ENCODE results near the gene PIGV. TPM values are rescaled to one million over a fixed set of nuclear protein-coding genes. Genes with fewer than 3 reads are reported as not detected.

Gene PIGV
- total RNA-seq, 1 experiment from 2014 or later = 15.7 TPM

DNA sequence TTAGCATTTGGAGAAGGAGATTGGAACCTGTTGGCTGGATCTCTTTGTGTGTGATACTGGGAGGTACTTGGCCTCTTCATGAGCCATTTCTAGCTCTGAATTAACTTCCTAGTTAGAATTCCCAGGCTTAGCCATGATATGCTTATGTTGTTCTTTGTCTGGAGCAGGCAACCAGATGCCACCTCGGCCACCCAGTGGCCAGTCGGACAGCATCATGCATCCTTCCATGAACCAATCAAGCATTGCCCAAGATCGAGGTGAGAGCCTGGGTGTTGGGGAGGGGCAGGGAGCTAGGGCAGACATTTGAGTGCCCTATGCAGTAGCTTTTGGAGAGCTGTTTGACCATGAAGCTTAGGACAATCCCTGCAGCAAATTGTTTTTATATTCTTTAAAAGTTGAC is 26.5 kb upstream of the PIGV start:
- Histone ChIP-seq H3K27ac (ENCODE audit: low read length) (no peak overlapping the region), H3K9me3 (ENCODE audit: low read length) (no peaks in the 10 kb centered on the region), H3K79me2 (ENCODE audit: low read length) (peaks cover 40% of the 10 kb centered on the region), H3K4me3 (ENCODE audit: low read length) (no peak overlapping the region), H3K27me3 (ENCODE audit: low read length) (no peaks in the 10 kb centered on the region), H4K20me1 (ENCODE audit: insufficient read depth, low read depth, low read length) (no peaks in the 10 kb centered on the region), H3K4me1 (ENCODE audit: low read length) (no peaks in the 10 kb centered on the region), H3K36me3 (ENCODE audit: insufficient read depth, low read length) (peaks cover 51% of the 10 kb centered on the region), H3K4me2 (ENCODE audit: low read depth, low read length, poor library complexity, severe bottlenecking) (no peak overlapping the region), H2AFZ (ENCODE audit: low read length) (no peak overlapping the region), H3K9me2 (replicated peaks; ENCODE audit: insufficient read depth, low read length) (no peaks in the 10 kb centered on the region), H3K9ac (ENCODE audit: low read length) (no peak overlapping the region)
- no peak for DNase-seq

DNA sequence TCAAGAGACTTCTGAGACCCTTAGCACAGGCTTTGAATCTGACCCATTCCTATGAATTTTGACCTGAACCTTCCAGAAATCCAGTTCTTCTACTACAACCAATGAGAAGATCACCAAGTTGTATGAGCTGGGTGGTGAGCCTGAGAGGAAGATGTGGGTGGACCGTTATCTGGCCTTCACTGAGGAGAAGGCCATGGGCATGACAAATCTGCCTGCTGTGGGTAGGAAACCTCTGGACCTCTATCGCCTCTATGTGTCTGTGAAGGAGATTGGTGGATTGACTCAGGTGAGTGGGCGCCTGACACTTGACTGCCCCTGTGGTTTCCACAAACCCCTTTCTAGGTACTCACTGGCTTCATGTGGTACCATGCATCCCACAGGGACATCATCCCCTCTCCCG is 20.0 kb upstream of the PIGV start:
- H4K20me1 ChIP-seq (ENCODE audit: insufficient read depth, low read depth, low read length) = no peaks in the 10 kb centered on the region
- H3K4me3 ChIP-seq (ENCODE audit: low read length) = no peak overlapping the region
- no peak for DNase-seq

DNA sequence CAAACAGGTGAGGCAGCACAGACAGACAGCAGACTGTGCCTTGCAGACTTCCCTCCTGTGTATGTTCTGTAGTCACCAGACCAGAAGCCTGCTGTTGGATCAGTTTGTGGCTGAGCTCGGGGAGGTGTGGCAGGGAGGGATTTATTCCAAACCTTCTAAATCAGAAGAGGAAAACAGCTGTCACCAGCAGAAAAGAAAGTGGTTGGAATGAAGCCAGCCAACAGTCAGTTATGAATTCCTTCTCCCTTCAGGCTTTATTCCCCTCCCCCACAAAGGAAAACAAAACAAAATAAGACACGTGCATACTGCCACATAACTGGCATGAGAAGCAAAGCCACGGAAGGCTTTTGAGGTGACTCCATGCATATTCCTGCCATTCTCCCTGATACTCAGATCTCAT is 19.0 kb upstream of the PIGV start:
- Histone ChIP-seq H4K20me1 (ENCODE audit: insufficient read depth, low read depth, low read length) (no peaks in the 10 kb centered on the region), H3K9me3 (ENCODE audit: low read length) (no peaks in the 10 kb centered on the region), H2AFZ (ENCODE audit: low read length) (no peak overlapping the region), H3K27me3 (ENCODE audit: low read length) (no peaks in the 10 kb centered on the region), H3K36me3 (ENCODE audit: insufficient read depth, low read length) (peaks cover 73% of the 10 kb centered on the region), H3K79me2 (ENCODE audit: low read length) (peaks cover 13% of the 10 kb centered on the region; the same call in 1 of the 2 replicates), H3K9me2 (replicated peaks; ENCODE audit: insufficient read depth, low read length) (no peaks in the 10 kb centered on the region), H3K4me1 (ENCODE audit: low read length) (no peaks in the 10 kb centered on the region), H3K4me2 (ENCODE audit: low read depth, low read length, poor library complexity, severe bottlenecking) (no peak overlapping the region), H3K9ac (ENCODE audit: low read length) (no peak overlapping the region), H3K4me3 (ENCODE audit: low read length) (no peak overlapping the region), H3K27ac (ENCODE audit: low read length) (no peak overlapping the region)
- DNase-seq = no peak

More for the DNA sequence above, 20.0 kb upstream of the PIGV start:
- Histone ChIP-seq H3K9ac (ENCODE audit: low read length) (no peak overlapping the region), H3K79me2 (ENCODE audit: low read length) (peaks cover 18% of the 10 kb centered on the region), H3K36me3 (ENCODE audit: insufficient read depth, low read length) (peaks cover 68% of the 10 kb centered on the region), H3K9me2 (replicated peaks; ENCODE audit: insufficient read depth, low read length) (no peaks in the 10 kb centered on the region), H3K4me2 (ENCODE audit: low read depth, low read length, poor library complexity, severe bottlenecking) (no peak overlapping the region), H3K4me1 (ENCODE audit: low read length) (no peaks in the 10 kb centered on the region), H2AFZ (ENCODE audit: low read length) (no peak overlapping the region), H3K27ac (ENCODE audit: low read length) (no peak overlapping the region), H3K9me3 (ENCODE audit: low read length) (no peaks in the 10 kb centered on the region), H3K27me3 (ENCODE audit: low read length) (no peaks in the 10 kb centered on the region)

DNA sequence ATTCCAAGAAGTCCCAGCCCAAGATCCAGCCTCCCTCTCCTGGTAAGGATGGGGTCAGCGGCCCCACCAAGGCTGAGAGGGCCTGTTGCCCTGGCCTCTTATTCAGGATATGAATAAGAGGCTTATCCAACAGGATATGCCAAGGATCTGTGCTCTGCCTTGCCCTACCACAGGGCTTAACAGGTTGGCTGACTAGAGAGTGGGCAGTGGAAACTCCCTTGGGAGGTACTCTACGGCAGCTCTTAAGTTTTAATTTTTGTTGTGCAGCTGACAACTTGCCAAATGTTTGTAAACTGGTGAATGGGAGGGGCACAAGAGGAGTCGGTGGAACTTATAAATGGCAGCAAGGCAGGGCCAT is 16.5 kb upstream of the PIGV start:
- peaks cover 81% of the 10 kb centered on the region for H3K36me3 ChIP-seq (ENCODE audit: insufficient read depth, low read length)
- no peak overlapping the region for H2AFZ ChIP-seq (ENCODE audit: low read length)
- no peaks in the 10 kb centered on the region for H3K4me1 ChIP-seq (ENCODE audit: low read length)
- no peak overlapping the region for H3K27ac ChIP-seq (ENCODE audit: low read length)
- no peaks in the 10 kb centered on the region for H3K9me2 ChIP-seq (replicated peaks; ENCODE audit: insufficient read depth, low read length)
- no peak for DNase-seq
- no peak overlapping the region for H3K4me2 ChIP-seq (ENCODE audit: low read depth, low read length, poor library complexity, severe bottlenecking)
- no peak overlapping the region for H3K9ac ChIP-seq (ENCODE audit: low read length)
- H3K79me2 ChIP-seq (ENCODE audit: low read length) = peaks cover 9% of the 10 kb centered on the region; the same call in 1 of the 2 replicates
- no peaks in the 10 kb centered on the region for H4K20me1 ChIP-seq (ENCODE audit: insufficient read depth, low read depth, low read length)
- no peaks in the 10 kb centered on the region for H3K27me3 ChIP-seq (ENCODE audit: low read length)
- no peaks in the 10 kb centered on the region for H3K9me3 ChIP-seq (ENCODE audit: low read length)
- no peak overlapping the region for H3K4me3 ChIP-seq (ENCODE audit: low read length)

DNA sequence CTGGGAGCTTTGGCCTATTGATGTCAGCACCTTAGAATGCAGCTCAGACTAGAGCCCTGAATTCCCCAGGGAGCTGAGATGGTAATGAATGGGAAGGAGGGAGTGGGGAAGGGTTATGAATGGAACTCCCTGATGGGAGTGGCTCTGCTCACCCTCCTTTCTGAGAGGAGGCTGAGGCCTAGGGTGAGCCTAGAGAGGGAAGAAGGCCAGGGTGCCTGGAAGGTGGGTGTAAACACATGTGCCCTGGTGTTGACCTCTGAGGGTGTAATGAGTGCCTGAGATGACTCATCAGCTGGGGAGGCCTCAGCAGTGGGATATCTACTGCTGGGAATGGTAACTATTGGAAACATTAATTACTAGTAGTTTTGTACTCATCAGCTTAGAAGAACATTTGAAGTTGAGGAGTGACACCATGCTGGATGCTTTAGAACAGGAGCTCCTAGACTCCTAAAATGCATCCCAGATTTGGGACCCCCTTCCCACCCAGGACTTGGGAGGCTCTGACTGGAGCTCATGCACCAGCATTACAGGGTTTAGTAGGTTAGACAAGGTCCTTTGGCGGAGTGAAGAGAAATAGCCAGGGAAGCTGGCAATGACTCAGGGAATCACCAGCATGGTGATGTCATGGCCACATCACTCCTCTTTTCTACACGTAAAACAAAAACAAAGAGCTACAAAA is 16.0 kb upstream of the PIGV start:
- Histone ChIP-seq H3K36me3 (ENCODE audit: insufficient read depth, low read length) (peaks cover 80% of the 10 kb centered on the region), H3K9ac (ENCODE audit: low read length) (no peak overlapping the region), H3K79me2 (ENCODE audit: low read length) (peaks cover 10% of the 10 kb centered on the region; the same call in 1 of the 2 replicates), H3K27ac (ENCODE audit: low read length) (no peak overlapping the region), H3K9me2 (replicated peaks; ENCODE audit: insufficient read depth, low read length) (no peaks in the 10 kb centered on the region), H3K4me3 (ENCODE audit: low read length) (no peak overlapping the region), H3K4me2 (ENCODE audit: low read depth, low read length, poor library complexity, severe bottlenecking) (no peak overlapping the region), H4K20me1 (ENCODE audit: insufficient read depth, low read depth, low read length) (no peaks in the 10 kb centered on the region), H3K27me3 (ENCODE audit: low read length) (no peaks in the 10 kb centered on the region), H2AFZ (ENCODE audit: low read length) (no peak overlapping the region), H3K9me3 (ENCODE audit: low read length) (no peaks in the 10 kb centered on the region), H3K4me1 (ENCODE audit: low read length) (no peaks in the 10 kb centered on the region)
- no peak for DNase-seq

DNA sequence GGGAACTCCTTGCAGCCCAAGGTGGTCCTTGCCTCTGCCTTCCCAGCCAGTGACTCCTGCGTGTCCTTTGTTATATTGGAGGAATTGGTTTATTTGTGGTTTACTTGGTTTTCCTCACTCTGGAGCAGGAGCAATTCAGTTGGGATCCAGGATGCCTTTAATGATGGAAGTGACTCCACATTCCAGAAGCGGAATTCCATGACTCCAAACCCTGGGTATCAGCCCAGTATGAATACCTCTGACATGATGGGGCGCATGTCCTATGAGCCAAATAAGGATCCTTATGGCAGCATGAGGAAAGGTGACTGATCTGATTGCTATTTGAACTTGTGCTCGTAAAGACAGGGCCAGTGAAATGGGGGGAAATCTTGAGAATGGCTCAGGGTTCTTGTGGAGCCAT is 15.1 kb upstream of the PIGV start:
- H3K27me3 ChIP-seq (ENCODE audit: low read length) = no peaks in the 10 kb centered on the region
- peaks cover 13% of the 10 kb centered on the region; the same call in 1 of the 2 replicates for H3K79me2 ChIP-seq (ENCODE audit: low read length)
- no peaks in the 10 kb centered on the region for H3K4me1 ChIP-seq (ENCODE audit: low read length)
- H3K9me2 ChIP-seq (replicated peaks; ENCODE audit: insufficient read depth, low read length) = no peaks in the 10 kb centered on the region
- no peak overlapping the region for H3K4me2 ChIP-seq (ENCODE audit: low read depth, low read length, poor library complexity, severe bottlenecking)
- peaks cover 79% of the 10 kb centered on the region for H3K36me3 ChIP-seq (ENCODE audit: insufficient read depth, low read length)
- no peak overlapping the region for H3K27ac ChIP-seq (ENCODE audit: low read length)
- H3K4me3 ChIP-seq (ENCODE audit: low read length) = no peak overlapping the region
- H4K20me1 ChIP-seq (ENCODE audit: insufficient read depth, low read depth, low read length) = no peaks in the 10 kb centered on the region
- no peak overlapping the region for H2AFZ ChIP-seq (ENCODE audit: low read length)
- DNase-seq = no peak
- no peaks in the 10 kb centered on the region for H3K9me3 ChIP-seq (ENCODE audit: low read length)
- no peak overlapping the region for H3K9ac ChIP-seq (ENCODE audit: low read length)

DNA sequence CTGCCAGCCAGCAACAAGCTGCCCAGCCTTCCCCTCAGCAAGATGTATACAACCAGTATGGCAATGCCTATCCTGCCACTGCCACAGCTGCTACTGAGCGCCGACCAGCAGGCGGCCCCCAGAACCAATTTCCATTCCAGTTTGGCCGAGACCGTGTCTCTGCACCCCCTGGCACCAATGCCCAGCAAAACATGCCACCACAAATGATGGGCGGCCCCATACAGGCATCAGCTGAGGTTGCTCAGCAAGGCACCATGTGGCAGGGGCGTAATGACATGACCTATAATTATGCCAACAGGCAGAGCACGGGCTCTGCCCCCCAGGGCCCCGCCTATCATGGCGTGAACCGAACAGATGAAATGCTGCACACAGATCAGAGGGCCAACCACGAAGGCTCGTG is 13.3 kb upstream of the PIGV start:
- peaks cover 17% of the 10 kb centered on the region; the same call in 1 of the 2 replicates for H3K79me2 ChIP-seq (ENCODE audit: low read length)
- no peaks in the 10 kb centered on the region for H3K9me3 ChIP-seq (ENCODE audit: low read length)
- no peak overlapping the region for H3K4me3 ChIP-seq (ENCODE audit: low read length)
- no peaks in the 10 kb centered on the region for H4K20me1 ChIP-seq (ENCODE audit: insufficient read depth, low read depth, low read length)
- no peaks in the 10 kb centered on the region for H3K27me3 ChIP-seq (ENCODE audit: low read length)
- peaks cover 72% of the 10 kb centered on the region for H3K36me3 ChIP-seq (ENCODE audit: insufficient read depth, low read length)
- H3K9ac ChIP-seq (ENCODE audit: low read length) = no peak overlapping the region
- no peak overlapping the region for H2AFZ ChIP-seq (ENCODE audit: low read length)
- H3K27ac ChIP-seq (ENCODE audit: low read length) = no peak overlapping the region
- no peak for DNase-seq
- no peaks in the 10 kb centered on the region for H3K4me1 ChIP-seq (ENCODE audit: low read length)
- no peak overlapping the region for H3K4me2 ChIP-seq (ENCODE audit: low read depth, low read length, poor library complexity, severe bottlenecking)
- H3K9me2 ChIP-seq (replicated peaks; ENCODE audit: insufficient read depth, low read length) = no peaks in the 10 kb centered on the region

DNA sequence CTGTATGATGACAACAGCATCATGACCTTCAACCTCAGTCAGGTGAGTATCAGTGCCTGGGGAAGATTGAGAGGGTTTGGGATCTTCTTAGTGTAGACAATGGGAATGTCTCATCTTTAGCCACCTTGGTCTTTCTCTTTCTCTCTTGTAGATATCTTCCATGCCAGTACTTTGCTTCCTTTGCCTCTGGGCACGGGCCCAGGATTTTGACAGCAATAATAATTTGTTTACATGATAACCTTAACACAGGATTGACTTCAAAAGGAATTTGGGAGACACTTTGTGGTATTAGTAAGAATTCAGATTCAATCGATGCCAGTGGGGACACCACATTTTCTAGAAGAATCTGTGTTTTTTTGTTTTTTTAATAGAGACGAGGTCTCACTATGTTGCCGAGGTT is 12.1 kb upstream of the PIGV start:
- H3K79me2 ChIP-seq (ENCODE audit: low read length) = peaks cover 16% of the 10 kb centered on the region; the same call in 1 of the 2 replicates
- no peak overlapping the region for H3K27ac ChIP-seq (ENCODE audit: low read length)
- no peaks in the 10 kb centered on the region for H3K4me1 ChIP-seq (ENCODE audit: low read length)
- no peak overlapping the region for H3K4me2 ChIP-seq (ENCODE audit: low read depth, low read length, poor library complexity, severe bottlenecking)
- H3K9me3 ChIP-seq (ENCODE audit: low read length) = no peaks in the 10 kb centered on the region
- no peak overlapping the region for H3K9ac ChIP-seq (ENCODE audit: low read length)
- H2AFZ ChIP-seq (ENCODE audit: low read length) = no peak overlapping the region
- no peaks in the 10 kb centered on the region for H3K27me3 ChIP-seq (ENCODE audit: low read length)
- H4K20me1 ChIP-seq (ENCODE audit: insufficient read depth, low read depth, low read length) = no peaks in the 10 kb centered on the region
- no peak for DNase-seq
- H3K9me2 ChIP-seq (replicated peaks; ENCODE audit: insufficient read depth, low read length) = no peaks in the 10 kb centered on the region
- no peak overlapping the region for H3K4me3 ChIP-seq (ENCODE audit: low read length)
- peaks cover 78% of the 10 kb centered on the region for H3K36me3 ChIP-seq (ENCODE audit: insufficient read depth, low read length)
